ENCODE data around the gene TYSND1.

TYSND1 gene

GRCh38 chr10:70139151-70139996 lies 7.1 kb downstream of the TYSND1 start:
- H3K27ac ChIP-seq (ENCODE audit: low read depth, low read length), result no peak overlapping the region
- no peak overlapping the region for H3K9ac ChIP-seq (ENCODE audit: low read length)
- no peaks in the 10 kb centered on the region for H3K4me1 ChIP-seq (ENCODE audit: control insufficient read depth, insufficient read depth, low read length)
- no peak overlapping the region for H3K4me3 ChIP-seq (ENCODE audit: low read length)
- no peaks in the 10 kb centered on the region for H3K27me3 ChIP-seq (ENCODE audit: control insufficient read depth, insufficient read depth, low read length)
- no peaks in the 10 kb centered on the region for H3K36me3 ChIP-seq (ENCODE audit: control insufficient read depth, insufficient read depth, low read length)

- no peaks in the 10 kb centered on the region for H3K27me3 ChIP-seq (ENCODE audit: control insufficient read depth, insufficient read depth, low read length)
- no peaks in the 10 kb centered on the region for H3K4me1 ChIP-seq (ENCODE audit: control insufficient read depth, insufficient read depth, low read length)
- no peak overlapping the region for H3K27ac ChIP-seq (ENCODE audit: low read depth, low read length)
- H3K9ac ChIP-seq (ENCODE audit: low read length), result no peak overlapping the region
- H3K36me3 ChIP-seq (ENCODE audit: control insufficient read depth, insufficient read depth, low read length), result no peaks in the 10 kb centered on the region
- H3K4me3 ChIP-seq (ENCODE audit: low read length), result no peak overlapping the region
These were observed 8.3 kb downstream of the TYSND1 start for GRCh38 chr10:70137927-70138883.

GRCh38 chr10:70137135-70137534 lies 9.4 kb downstream of the TYSND1 start:
- H3K36me3 ChIP-seq (ENCODE audit: control insufficient read depth, insufficient read depth, low read length), result no peaks in the 10 kb centered on the region
- no peaks in the 10 kb centered on the region for H3K27me3 ChIP-seq (ENCODE audit: control insufficient read depth, insufficient read depth, low read length)
- H3K27ac ChIP-seq (ENCODE audit: low read depth, low read length), result no peak overlapping the region
- H3K4me1 ChIP-seq (ENCODE audit: control insufficient read depth, insufficient read depth, low read length), result no peaks in the 10 kb centered on the region
- no peak overlapping the region for H3K9ac ChIP-seq (ENCODE audit: low read length)
- H3K4me3 ChIP-seq (ENCODE audit: low read length), result no peak overlapping the region

- Histone ChIP-seq H3K27me3 (ENCODE audit: control insufficient read depth, insufficient read depth, low read length) (no peaks in the 10 kb centered on the region), H3K4me3 (ENCODE audit: low read length) (no peak overlapping the region), H3K4me1 (ENCODE audit: control insufficient read depth, insufficient read depth, low read length) (peaks cover 3% of the 10 kb centered on the region), H3K9ac (ENCODE audit: low read length) (no peak overlapping the region), H3K36me3 (ENCODE audit: control insufficient read depth, insufficient read depth, low read length) (no peaks in the 10 kb centered on the region), H3K27ac (ENCODE audit: low read depth, low read length) (no peak overlapping the region)
These were observed 10.8 kb downstream of the TYSND1 start for GRCh38 chr10:70135684-70136083.

- no peak overlapping the region for H3K27ac ChIP-seq (ENCODE audit: low read depth, low read length)
These were observed 11.5 kb downstream of the TYSND1 start for GRCh38 chr10:70135046-70135445.

GRCh38 chr10:70132098-70133029 lies 14.1 kb downstream of the TYSND1 start, which contains the start of gene AIFM2:
Gene AIFM2, minus strand, starts transcription at chr10:70132825. Its CDS starts 8,741 bp downstream, at chr10:70124084.
- H3K4me1 ChIP-seq (ENCODE audit: control insufficient read depth, insufficient read depth, low read length), result peaks cover 3% of the 10 kb centered on the region
- H3K27ac ChIP-seq (ENCODE audit: low read depth, low read length), result peak within 1 kb of the TSS; percentile 62
- H3K4me3 ChIP-seq (ENCODE audit: low read length), result peak within 1 kb of the TSS; percentile 81
- no peaks in the 10 kb centered on the region for H3K36me3 ChIP-seq (ENCODE audit: control insufficient read depth, insufficient read depth, low read length)
- no peaks in the 10 kb centered on the region for H3K27me3 ChIP-seq (ENCODE audit: control insufficient read depth, insufficient read depth, low read length)
- H3K9ac ChIP-seq (ENCODE audit: low read length), result peak within 1 kb of the TSS; percentile 35

More at GRCh38 chr10:70135046-70135445, 11.5 kb downstream of the TYSND1 start:
- H3K9ac ChIP-seq (ENCODE audit: low read length), result no peak overlapping the region
- H3K4me1 ChIP-seq (ENCODE audit: control insufficient read depth, insufficient read depth, low read length), result peaks cover 3% of the 10 kb centered on the region
- H3K27me3 ChIP-seq (ENCODE audit: control insufficient read depth, insufficient read depth, low read length), result no peaks in the 10 kb centered on the region
- no peak overlapping the region for H3K4me3 ChIP-seq (ENCODE audit: low read length)
- no peaks in the 10 kb centered on the region for H3K36me3 ChIP-seq (ENCODE audit: control insufficient read depth, insufficient read depth, low read length)

GRCh38 chr10:70131560-70131937 lies 15.0 kb downstream of the TYSND1 start:
- H3K9ac ChIP-seq (ENCODE audit: low read length), result peak overlapping the region; percentile 28
- H3K27ac ChIP-seq (ENCODE audit: low read depth, low read length), result no peak overlapping the region
- H3K4me3 ChIP-seq (ENCODE audit: low read length), result peak overlapping the region; percentile 81
- no peaks in the 10 kb centered on the region for H3K27me3 ChIP-seq (ENCODE audit: control insufficient read depth, insufficient read depth, low read length)
- H3K36me3 ChIP-seq (ENCODE audit: control insufficient read depth, insufficient read depth, low read length), result no peaks in the 10 kb centered on the region
- H3K4me1 ChIP-seq (ENCODE audit: control insufficient read depth, insufficient read depth, low read length), result peaks cover 3% of the 10 kb centered on the region

GRCh38 chr10:70130878-70131559 lies 15.5 kb downstream of the TYSND1 start:
- Histone ChIP-seq H3K27ac (ENCODE audit: low read depth, low read length) (no peak overlapping the region), H3K4me3 (ENCODE audit: low read length) (peak overlapping the region; percentile 81), H3K36me3 (ENCODE audit: control insufficient read depth, insufficient read depth, low read length) (no peaks in the 10 kb centered on the region), H3K4me1 (ENCODE audit: control insufficient read depth, insufficient read depth, low read length) (peaks cover 3% of the 10 kb centered on the region), H3K27me3 (ENCODE audit: control insufficient read depth, insufficient read depth, low read length) (no peaks in the 10 kb centered on the region), H3K9ac (ENCODE audit: low read length) (no peak overlapping the region)

GRCh38 chr10:70126700-70127395 lies 19.7 kb downstream of the TYSND1 start:
- peaks cover 3% of the 10 kb centered on the region for H3K4me1 ChIP-seq (ENCODE audit: control insufficient read depth, insufficient read depth, low read length)
- no peak overlapping the region for H3K4me3 ChIP-seq (ENCODE audit: low read length)
- H3K27me3 ChIP-seq (ENCODE audit: control insufficient read depth, insufficient read depth, low read length), result no peaks in the 10 kb centered on the region
- H3K27ac ChIP-seq (ENCODE audit: low read depth, low read length), result no peak overlapping the region
- H3K9ac ChIP-seq (ENCODE audit: low read length), result no peak overlapping the region
- peaks cover 2% of the 10 kb centered on the region for H3K36me3 ChIP-seq (ENCODE audit: control insufficient read depth, insufficient read depth, low read length)

GRCh38 chr10:70125918-70126552 lies 20.5 kb downstream of the TYSND1 start:
- H3K9ac ChIP-seq (ENCODE audit: low read length), result no peak overlapping the region
- H3K36me3 ChIP-seq (ENCODE audit: control insufficient read depth, insufficient read depth, low read length), result peaks cover 2% of the 10 kb centered on the region
- H3K4me1 ChIP-seq (ENCODE audit: control insufficient read depth, insufficient read depth, low read length), result no peaks in the 10 kb centered on the region
- no peak overlapping the region for H3K4me3 ChIP-seq (ENCODE audit: low read length)
- no peaks in the 10 kb centered on the region for H3K27me3 ChIP-seq (ENCODE audit: control insufficient read depth, insufficient read depth, low read length)
- H3K27ac ChIP-seq (ENCODE audit: low read depth, low read length), result no peak overlapping the region

Data from rectal smooth muscle tissue (tissue), 1 donor.